NCI-H2029 (cell line): Measurements from ENCODE around the gene VWDE.

Experiments used
- DNase-seq: peaks from one replicate; lab custom pipeline; 2025; lab: John Stamatoyannopoulos, UW

The VWDE gene

GRCh38 chr7:12327922-12328321 is 75.7 kb downstream of the VWDE start:
- no peak for DNase-seq

GRCh38 chr7:12325646-12326045 is 78.0 kb downstream of the VWDE start:
- no peak for DNase-seq

- DNase-seq = no peak
Measured at GRCh38 chr7:12323415-12323814, 80.2 kb downstream of the VWDE start.

GRCh38 chr7:12322903-12323300 is 80.8 kb downstream of the VWDE start:
- DNase-seq = no peak

- DNase-seq = no peak
Measured at GRCh38 chr7:12322284-12322902, 81.3 kb downstream of the VWDE start.

GRCh38 chr7:12320987-12321647 is 82.5 kb downstream of the VWDE start:
- DNase-seq = no peak

GRCh38 chr7:12320241-12320986 is 83.3 kb downstream of the VWDE start:
- DNase-seq = peak; percentile 14

- no peak for DNase-seq
Measured at GRCh38 chr7:12317675-12318074, 86.0 kb downstream of the VWDE start.

- no peak for DNase-seq
Measured at GRCh38 chr7:12316925-12317324, 86.7 kb downstream of the VWDE start.

GRCh38 chr7:12315049-12315448 is 88.6 kb downstream of the VWDE start:
- peak; percentile 74 for DNase-seq

- no peak for DNase-seq
Measured at GRCh38 chr7:12314199-12314598, 89.5 kb downstream of the VWDE start.

GRCh38 chr7:12305502-12305901 is 98.2 kb downstream of the VWDE start:
- DNase-seq = no peak

GRCh38 chr7:12303495-12303894 is 100.2 kb downstream of the VWDE start:
- DNase-seq = no peak

- no peak for DNase-seq
Measured at GRCh38 chr7:12303062-12303461, 100.6 kb downstream of the VWDE start.

GRCh38 chr7:12300415-12300814 is 103.2 kb downstream of the VWDE start:
- DNase-seq = no peak

- no peak for DNase-seq
Measured at GRCh38 chr7:12299367-12299766, 104.3 kb downstream of the VWDE start.

GRCh38 chr7:12297283-12298108 is 106.2 kb downstream of the VWDE start:
- no peak for DNase-seq

GRCh38 chr7:12296051-12296570 is 107.6 kb downstream of the VWDE start:
- no peak for DNase-seq

GRCh38 chr7:12294701-12295100 is 109.0 kb downstream of the VWDE start:
- no peak for DNase-seq

- no peak for DNase-seq
Measured at GRCh38 chr7:12291870-12292269, 111.8 kb downstream of the VWDE start.

- no peak for DNase-seq
Measured at GRCh38 chr7:12290761-12291160, 112.9 kb downstream of the VWDE start.

GRCh38 chr7:12289996-12290395 is 113.7 kb downstream of the VWDE start:
- no peak for DNase-seq
